NCI-H2171 treated with DMSO at 0.1 percent for 48 hours (cell line): ENCODE measurements around the gene CAMTA1.

Experiments
- DNase-seq: peaks from one replicate; lab custom pipeline; 2025; lab: John Stamatoyannopoulos, UW

Gene CAMTA1

GRCh38 chr1:7343882-7344281, 558.6 kb downstream of the CAMTA1 start:
- DNase-seq: no peak

GRCh38 chr1:7344299-7344698, 559.0 kb downstream of the CAMTA1 start:
- DNase-seq: no peak

- no peak for DNase-seq
Observed at GRCh38 chr1:7345516-7345915, 560.3 kb downstream of the CAMTA1 start.

GRCh38 chr1:7346070-7346596, 560.9 kb downstream of the CAMTA1 start:
- no peak for DNase-seq

- no peak for DNase-seq
Observed at GRCh38 chr1:7346600-7347570, 561.6 kb downstream of the CAMTA1 start.

GRCh38 chr1:7348073-7348472, 562.8 kb downstream of the CAMTA1 start:
- no peak for DNase-seq

GRCh38 chr1:7348580-7348979, 563.3 kb downstream of the CAMTA1 start:
- DNase-seq: no peak

GRCh38 chr1:7350804-7351203, 565.5 kb downstream of the CAMTA1 start:
- DNase-seq: no peak

- DNase-seq: no peak
Observed at GRCh38 chr1:7351649-7352048, 566.4 kb downstream of the CAMTA1 start.

GRCh38 chr1:7352364-7352763, 567.1 kb downstream of the CAMTA1 start:
- no peak for DNase-seq

GRCh38 chr1:7352974-7353373, 567.7 kb downstream of the CAMTA1 start:
- DNase-seq: no peak

- no peak for DNase-seq
Observed at GRCh38 chr1:7355646-7356045, 570.4 kb downstream of the CAMTA1 start.

GRCh38 chr1:7356079-7356478, 570.8 kb downstream of the CAMTA1 start:
- DNase-seq: no peak

GRCh38 chr1:7358425-7358824, 573.2 kb downstream of the CAMTA1 start:
- DNase-seq: no peak

GRCh38 chr1:7360526-7360925, 575.3 kb downstream of the CAMTA1 start:
- DNase-seq: no peak

- DNase-seq: no peak
Observed at GRCh38 chr1:7362947-7363346, 577.7 kb downstream of the CAMTA1 start.

- DNase-seq: no peak
Observed at GRCh38 chr1:7363450-7363849, 578.2 kb downstream of the CAMTA1 start.

GRCh38 chr1:7365706-7366105, 580.5 kb downstream of the CAMTA1 start:
- no peak for DNase-seq

GRCh38 chr1:7366286-7366954, 581.2 kb downstream of the CAMTA1 start:
- no peak for DNase-seq

- no peak for DNase-seq
Observed at GRCh38 chr1:7366955-7367665, 581.9 kb downstream of the CAMTA1 start.

- no peak for DNase-seq
Observed at GRCh38 chr1:7369866-7370265, 584.6 kb downstream of the CAMTA1 start.

GRCh38 chr1:7371926-7372325, 586.7 kb downstream of the CAMTA1 start:
- no peak for DNase-seq
